Activated T-helper 1 cell treated with anti-CD3 and anti-CD28 coated beads, Interleukin-12 subunit alpha, Interleukin-12 subunit beta, Interleukin-2, Interleukin-4 antibody, amounts not matched to agents 30 ng/mL and 10 ng/mL and 1 ng/mL, durations not matched to agents 14 hours and 24 hours and 36 hours (primary cell): Measurements from ENCODE around the gene PRR29. TPM values are rescaled to one million over a fixed set of nuclear protein-coding genes. Genes with fewer than 3 reads are reported as not detected.

ENCODE experiments used
- DNase-seq: peaks from one replicate; pipeline ENCODE4 v3.0.0; 2021; ENCODE audit warnings: low spot score
- H3K27ac Mint-ChIP-seq: one replicate; pipeline ENCODE4 v1.8.0; 2021; ENCODE audit warnings: mild to moderate bottlenecking, mixed read lengths
- H3K27me3 Mint-ChIP-seq: one replicate; pipeline ENCODE4 v1.8.0; 2022; ENCODE audit warnings: mild to moderate bottlenecking, moderate library complexity, mixed read lengths; ENCODE audit not compliant: insufficient read depth
- H3K36me3 Mint-ChIP-seq: one replicate; pipeline ENCODE4 v1.8.0; 2021; ENCODE audit warnings: low read depth, mixed read lengths
- H3K4me1 Mint-ChIP-seq: one replicate; pipeline ENCODE4 v1.8.0; 2021; ENCODE audit warnings: low read depth, mixed read lengths
- H3K4me3 Mint-ChIP-seq: one replicate; pipeline ENCODE4 v1.8.0; 2021; ENCODE audit warnings: mild to moderate bottlenecking, moderate library complexity, mixed read lengths
- H3K9me3 Mint-ChIP-seq: one replicate; pipeline ENCODE4 v1.8.0; 2021; ENCODE audit warnings: mixed read lengths
- intact Hi-C: fragments of 100-400 bp; cut with micrococcal nuclease; formaldehyde crosslinking; loops from one replicate; pipeline ENCODE4 v1.15.1; 2024
- total RNA-seq: library from RNA; stranded (reverse); gene quantifications from 2 replicates; pipeline ENCODE4 v1.2.3, GENCODE V29; 2022

PRR29 gene
- total RNA-seq, 1 donor from 2014 or later, result 0.91 TPM

GRCh38 chr17:63962298-63962744 lies 35.8 kb upstream of the PRR29 start:
- H3K27me3 Mint-ChIP-seq, result peaks cover 2% of the 10 kb centered on the region
- no peak overlapping the region for H3K27ac Mint-ChIP-seq
- DNase-seq, result no peak
- no peaks in the 10 kb centered on the region for H3K9me3 Mint-ChIP-seq
- H3K4me1 Mint-ChIP-seq, result peaks cover 6% of the 10 kb centered on the region
- H3K4me3 Mint-ChIP-seq, result no peak overlapping the region
- intact Hi-C loops, result no loop called here
- H3K36me3 Mint-ChIP-seq, result no peaks in the 10 kb centered on the region

GRCh38 chr17:63963123-63963522 lies 35.0 kb upstream of the PRR29 start:
- H3K9me3 Mint-ChIP-seq, result no peaks in the 10 kb centered on the region
- no peak overlapping the region for H3K27ac Mint-ChIP-seq
- DNase-seq, result no peak
- H3K36me3 Mint-ChIP-seq, result no peaks in the 10 kb centered on the region
- H3K27me3 Mint-ChIP-seq, result peaks cover 2% of the 10 kb centered on the region
- H3K4me1 Mint-ChIP-seq, result peaks cover 6% of the 10 kb centered on the region
- intact Hi-C loops, result no loop called here
- H3K4me3 Mint-ChIP-seq, result no peak overlapping the region

- H3K4me3 Mint-ChIP-seq, result no peak overlapping the region
- H3K36me3 Mint-ChIP-seq, result no peaks in the 10 kb centered on the region
- no peaks in the 10 kb centered on the region for H3K9me3 Mint-ChIP-seq
- H3K27me3 Mint-ChIP-seq, result peaks cover 15% of the 10 kb centered on the region
- no peak for DNase-seq
- H3K27ac Mint-ChIP-seq, result no peak overlapping the region
- intact Hi-C loops, result loop anchor here (1.0 kb wide), 1 partner anchor 19 kb away; no protein-coding TSS in a partner anchor
- H3K4me1 Mint-ChIP-seq, result peaks cover 6% of the 10 kb centered on the region
Measured at GRCh38 chr17:63966646-63967264, 31.4 kb upstream of the PRR29 start.

GRCh38 chr17:63967953-63968352 lies 30.2 kb upstream of the PRR29 start:
- Mint-ChIP-seq H3K27ac (no peak overlapping the region), H3K36me3 (no peaks in the 10 kb centered on the region), H3K4me1 (peaks cover 6% of the 10 kb centered on the region), H3K9me3 (no peaks in the 10 kb centered on the region), H3K4me3 (no peak overlapping the region), H3K27me3 (peaks cover 15% of the 10 kb centered on the region)
- DNase-seq, result no peak
- intact Hi-C loops, result loop anchor here (1.0 kb wide), 1 partner anchor 17 kb away; no protein-coding TSS in a partner anchor

- peaks cover 6% of the 10 kb centered on the region for H3K4me1 Mint-ChIP-seq
- H3K27me3 Mint-ChIP-seq, result peaks cover 15% of the 10 kb centered on the region
- H3K9me3 Mint-ChIP-seq, result no peaks in the 10 kb centered on the region
- no peak overlapping the region for H3K27ac Mint-ChIP-seq
- intact Hi-C loops, result no loop called here
- H3K36me3 Mint-ChIP-seq, result no peaks in the 10 kb centered on the region
- no peak overlapping the region for H3K4me3 Mint-ChIP-seq
- no peak for DNase-seq
Measured at GRCh38 chr17:63969278-63969677, 28.9 kb upstream of the PRR29 start.

- Mint-ChIP-seq H3K4me1 (no peaks in the 10 kb centered on the region), H3K27ac (no peak within 1 kb of the TSS), H3K27me3 (peaks cover 18% of the 10 kb centered on the region), H3K36me3 (no peaks in the 10 kb centered on the region), H3K9me3 (no peaks in the 10 kb centered on the region), H3K4me3 (no peak within 1 kb of the TSS)
- intact Hi-C loops, result no loop called here
- no peak for DNase-seq
Measured at GRCh38 chr17:63972796-63973195, 25.4 kb upstream of the PRR29 start, which contains the start of gene SCN4A. Gene SCN4A, minus strand, starts transcription at chr17:63972918. Its CDS starts 77 bp downstream, at chr17:63972841.

- Mint-ChIP-seq H3K36me3 (no peaks in the 10 kb centered on the region), H3K4me1 (no peaks in the 10 kb centered on the region), H3K27ac (no peak overlapping the region), H3K4me3 (no peak overlapping the region), H3K9me3 (no peaks in the 10 kb centered on the region), H3K27me3 (peaks cover 18% of the 10 kb centered on the region)
- no peak for DNase-seq
- intact Hi-C loops, result no loop called here
Measured at GRCh38 chr17:63973247-63973646, 24.9 kb upstream of the PRR29 start.

GRCh38 chr17:63973930-63974593 lies 24.1 kb upstream of the PRR29 start:
- intact Hi-C loops, result no loop called here
- no peak overlapping the region for H3K4me3 Mint-ChIP-seq
- H3K36me3 Mint-ChIP-seq, result no peaks in the 10 kb centered on the region
- DNase-seq, result no peak
- H3K27me3 Mint-ChIP-seq, result peaks cover 11% of the 10 kb centered on the region
- no peaks in the 10 kb centered on the region for H3K9me3 Mint-ChIP-seq
- no peak overlapping the region for H3K27ac Mint-ChIP-seq
- no peaks in the 10 kb centered on the region for H3K4me1 Mint-ChIP-seq

- Mint-ChIP-seq H3K27me3 (peaks cover 9% of the 10 kb centered on the region), H3K27ac (no peak overlapping the region), H3K9me3 (no peaks in the 10 kb centered on the region), H3K36me3 (no peaks in the 10 kb centered on the region), H3K4me1 (no peaks in the 10 kb centered on the region), H3K4me3 (no peak overlapping the region)
- no peak for DNase-seq
- intact Hi-C loops, result no loop called here
Measured at GRCh38 chr17:63974594-63975192, 23.5 kb upstream of the PRR29 start.

GRCh38 chr17:63975541-63976092 lies 22.5 kb upstream of the PRR29 start:
- Mint-ChIP-seq H3K36me3 (peaks cover under 1% of the 10 kb centered on the region), H3K9me3 (no peaks in the 10 kb centered on the region), H3K27ac (no peak overlapping the region), H3K4me1 (no peaks in the 10 kb centered on the region), H3K27me3 (peaks cover 5% of the 10 kb centered on the region), H3K4me3 (no peak overlapping the region)
- intact Hi-C loops, result no loop called here
- DNase-seq, result no peak

- Mint-ChIP-seq H3K4me1 (no peaks in the 10 kb centered on the region), H3K36me3 (peaks cover 2% of the 10 kb centered on the region), H3K4me3 (no peak overlapping the region), H3K27ac (no peak overlapping the region), H3K27me3 (peaks cover 5% of the 10 kb centered on the region), H3K9me3 (peaks cover 2% of the 10 kb centered on the region)
- DNase-seq, result no peak
- intact Hi-C loops, result no loop called here
Measured at GRCh38 chr17:63976702-63977101, 21.4 kb upstream of the PRR29 start.

- Mint-ChIP-seq H3K36me3 (peaks cover 7% of the 10 kb centered on the region), H3K27ac (no peak overlapping the region), H3K9me3 (peaks cover 14% of the 10 kb centered on the region), H3K27me3 (peaks cover 5% of the 10 kb centered on the region), H3K4me1 (no peaks in the 10 kb centered on the region), H3K4me3 (no peak overlapping the region)
- intact Hi-C loops, result no loop called here
- no peak for DNase-seq
Measured at GRCh38 chr17:63978272-63979200, 19.6 kb upstream of the PRR29 start.
